ENCODE results near the gene PAX7. TPM values are rescaled to one million over a fixed set of nuclear protein-coding genes. Genes with fewer than 3 reads are reported as not detected.
A peak's percentile ranks its signal among the peaks of the same experiment; 100 is the strongest.

PAX7 gene
- total RNA-seq, 1 donor, result not detected

GRCh38 chr1:18723206-18723605, 92.6 kb downstream of the PAX7 start:
- TF ChIP-seq, protein P1, sequence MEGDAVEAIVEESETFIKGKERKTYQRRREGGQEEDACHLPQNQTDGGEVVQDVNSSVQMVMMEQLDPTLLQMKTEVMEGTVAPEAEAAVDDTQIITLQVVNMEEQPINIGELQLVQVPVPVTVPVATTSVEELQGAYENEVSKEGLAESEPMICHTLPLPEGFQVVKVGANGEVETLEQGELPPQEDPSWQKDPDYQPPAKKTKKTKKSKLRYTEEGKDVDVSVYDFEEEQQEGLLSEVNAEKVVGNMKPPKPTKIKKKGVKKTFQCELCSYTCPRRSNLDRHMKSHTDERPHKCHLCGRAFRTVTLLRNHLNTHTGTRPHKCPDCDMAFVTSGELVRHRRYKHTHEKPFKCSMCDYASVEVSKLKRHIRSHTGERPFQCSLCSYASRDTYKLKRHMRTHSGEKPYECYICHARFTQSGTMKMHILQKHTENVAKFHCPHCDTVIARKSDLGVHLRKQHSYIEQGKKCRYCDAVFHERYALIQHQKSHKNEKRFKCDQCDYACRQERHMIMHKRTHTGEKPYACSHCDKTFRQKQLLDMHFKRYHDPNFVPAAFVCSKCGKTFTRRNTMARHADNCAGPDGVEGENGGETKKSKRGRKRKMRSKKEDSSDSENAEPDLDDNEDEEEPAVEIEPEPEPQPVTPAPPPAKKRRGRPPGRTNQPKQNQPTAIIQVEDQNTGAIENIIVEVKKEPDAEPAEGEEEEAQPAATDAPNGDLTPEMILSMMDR (IDR thresholded peaks at IDR 0.05; ENCODE audit: extremely low read depth, low read depth, low read length), result no peak
- H3K27ac ChIP-seq (ENCODE audit: low read depth, low read length), result no peak overlapping the region
- no peaks in the 10 kb centered on the region for H3K79me2 ChIP-seq (ENCODE audit: insufficient read depth, low read length)
- no peaks in the 10 kb centered on the region for H3K36me3 ChIP-seq (ENCODE audit: insufficient read depth, low read length)
- no peak overlapping the region for H3K4me3 ChIP-seq (ENCODE audit: insufficient read depth, low read length)
- H2AFZ ChIP-seq (ENCODE audit: low read length), result no peak overlapping the region
- no peaks in the 10 kb centered on the region for H3K4me1 ChIP-seq (ENCODE audit: insufficient read depth, low read length)
- H3K9me3 ChIP-seq (ENCODE audit: low read depth, low read length), result no peaks in the 10 kb centered on the region
- DNase-seq (ENCODE audit: insufficient read length, low spot score, missing footprints), result peak; percentile 75
- no peak overlapping the region for H3K4me2 ChIP-seq (ENCODE audit: insufficient read depth, low read length)
- H4K20me1 ChIP-seq (ENCODE audit: insufficient read depth, low read length), result no peaks in the 10 kb centered on the region
- peaks cover 39% of the 10 kb centered on the region for H3K27me3 ChIP-seq (ENCODE audit: insufficient read depth, low read length)

- no peaks in the 10 kb centered on the region for H3K36me3 ChIP-seq (ENCODE audit: insufficient read depth, low read length)
- H3K27me3 ChIP-seq (ENCODE audit: insufficient read depth, low read length), result peaks cover 38% of the 10 kb centered on the region
- H3K79me2 ChIP-seq (ENCODE audit: insufficient read depth, low read length), result no peaks in the 10 kb centered on the region
- H3K4me1 ChIP-seq (ENCODE audit: insufficient read depth, low read length), result no peaks in the 10 kb centered on the region
- H2AFZ ChIP-seq (ENCODE audit: low read length), result no peak overlapping the region
- TF ChIP-seq, protein P1 (IDR thresholded peaks at IDR 0.05; ENCODE audit: extremely low read depth, low read depth, low read length), result no peak
- H3K4me3 ChIP-seq (ENCODE audit: insufficient read depth, low read length), result no peak overlapping the region
- no peak overlapping the region for H3K27ac ChIP-seq (ENCODE audit: low read depth, low read length)
- no peaks in the 10 kb centered on the region for H3K9me3 ChIP-seq (ENCODE audit: low read depth, low read length)
- peak; percentile 87 for DNase-seq (ENCODE audit: insufficient read length, low spot score, missing footprints)
- no peaks in the 10 kb centered on the region for H4K20me1 ChIP-seq (ENCODE audit: insufficient read depth, low read length)
- no peak overlapping the region for H3K4me2 ChIP-seq (ENCODE audit: insufficient read depth, low read length)
Observed at GRCh38 chr1:18723701-18724411, 93.2 kb downstream of the PAX7 start.

DNA sequence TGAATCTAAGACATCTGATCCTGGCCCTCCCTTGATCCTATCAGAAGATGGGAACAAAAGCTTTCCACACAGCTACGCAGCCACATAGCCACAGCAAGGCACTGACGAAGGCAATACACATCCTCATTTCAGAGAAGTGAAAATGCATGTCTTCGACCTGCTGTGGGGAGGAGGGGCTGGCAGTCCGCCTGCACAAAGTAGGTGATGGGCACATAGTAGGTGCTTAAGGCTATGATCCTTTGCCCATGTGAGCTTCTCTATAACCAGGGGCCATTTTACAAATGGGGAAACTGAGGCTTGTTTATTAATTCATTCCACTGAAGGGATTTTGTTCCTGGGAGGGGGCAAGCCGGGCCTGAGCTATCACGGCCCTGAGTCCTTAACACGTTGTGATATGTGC, 94.2 kb downstream of the PAX7 start:
- Histone ChIP-seq H4K20me1 (ENCODE audit: insufficient read depth, low read length) (no peaks in the 10 kb centered on the region), H3K9me3 (ENCODE audit: low read depth, low read length) (no peaks in the 10 kb centered on the region), H2AFZ (ENCODE audit: low read length) (no peak overlapping the region), H3K4me2 (ENCODE audit: insufficient read depth, low read length) (no peak overlapping the region), H3K27me3 (ENCODE audit: insufficient read depth, low read length) (peaks cover 37% of the 10 kb centered on the region), H3K79me2 (ENCODE audit: insufficient read depth, low read length) (no peaks in the 10 kb centered on the region), H3K4me3 (ENCODE audit: insufficient read depth, low read length) (no peak overlapping the region), H3K36me3 (ENCODE audit: insufficient read depth, low read length) (no peaks in the 10 kb centered on the region), H3K4me1 (ENCODE audit: insufficient read depth, low read length) (no peaks in the 10 kb centered on the region), H3K27ac (ENCODE audit: low read depth, low read length) (no peak overlapping the region)
- DNase-seq (ENCODE audit: insufficient read length, low spot score, missing footprints), result peak; percentile 79
- TF ChIP-seq, protein P1 (IDR thresholded peaks at IDR 0.05; ENCODE audit: extremely low read depth, low read depth, low read length), result no peak

DNA sequence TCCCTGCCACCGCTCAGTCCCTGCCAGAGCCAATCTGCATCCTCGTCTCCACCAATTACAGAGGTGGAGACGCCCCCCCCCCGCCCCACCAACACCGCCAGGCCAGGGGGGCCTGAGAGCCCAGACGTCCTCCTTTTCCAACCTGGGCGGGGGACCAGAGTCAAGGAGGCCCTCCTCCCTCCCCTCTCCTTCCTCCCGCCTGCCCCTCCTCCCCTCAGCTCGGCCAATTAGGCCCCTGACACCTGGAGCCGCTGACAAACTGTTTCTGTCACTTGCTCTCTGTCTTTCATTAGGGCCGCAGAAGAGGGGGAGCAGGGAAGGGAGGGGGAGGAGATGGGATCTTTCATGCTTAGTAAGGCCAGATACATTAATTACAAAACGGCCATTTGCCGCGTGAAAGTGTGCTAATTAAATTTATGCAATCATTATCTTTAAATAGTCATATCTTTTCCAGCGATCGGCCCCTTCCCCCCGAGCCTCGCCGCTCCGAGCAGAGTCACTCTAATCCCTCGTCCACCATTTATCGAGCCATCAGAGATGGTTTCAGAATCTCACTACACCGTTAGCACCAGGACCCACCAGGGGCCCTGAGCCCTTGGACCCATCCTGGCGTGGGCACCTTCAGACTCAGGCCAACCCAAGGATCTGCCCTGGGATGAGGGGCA, 94.7 kb downstream of the PAX7 start:
- TF ChIP-seq, protein P1 (IDR thresholded peaks at IDR 0.05; ENCODE audit: extremely low read depth, low read depth, low read length), result no peak
- Histone ChIP-seq H3K79me2 (ENCODE audit: insufficient read depth, low read length) (no peaks in the 10 kb centered on the region), H2AFZ (ENCODE audit: low read length) (no peak overlapping the region), H3K4me1 (ENCODE audit: insufficient read depth, low read length) (no peaks in the 10 kb centered on the region), H3K9me3 (ENCODE audit: low read depth, low read length) (no peaks in the 10 kb centered on the region), H3K4me2 (ENCODE audit: insufficient read depth, low read length) (no peak overlapping the region), H3K27me3 (ENCODE audit: insufficient read depth, low read length) (peaks cover 34% of the 10 kb centered on the region), H3K36me3 (ENCODE audit: insufficient read depth, low read length) (no peaks in the 10 kb centered on the region), H3K4me3 (ENCODE audit: insufficient read depth, low read length) (no peak overlapping the region), H3K27ac (ENCODE audit: low read depth, low read length) (no peak overlapping the region), H4K20me1 (ENCODE audit: insufficient read depth, low read length) (no peaks in the 10 kb centered on the region)
- peak; percentile 65 for DNase-seq (ENCODE audit: insufficient read length, low spot score, missing footprints)
